DOHH2 (cell line): Measurements from ENCODE around the gene FBXO34.

Source experiments
- H3F3A ChIP-seq: fragments of 200-600 bp; sonication (generic), shearing (Covaris generic); 2 replicates; pipeline ENCODE4 v1.6.0; 2016; ENCODE audit warnings: antibody characterized with exemption, mild to moderate bottlenecking; ENCODE audit not compliant: control insufficient read depth, insufficient read depth
- H3K27ac ChIP-seq: fragments of 200-600 bp; sonication (generic); 2 replicates; pipeline ENCODE4 v1.5.1; 2014; ENCODE audit warnings: low read depth, mild to moderate bottlenecking, low read length, moderate library complexity
- H3K27me3 ChIP-seq: fragments of 200-600 bp; sonication (generic); 2 replicates; pipeline ENCODE4 v1.6.1; 2014; ENCODE audit warnings: mild to moderate bottlenecking, low read length, mixed read lengths; ENCODE audit not compliant: control insufficient read depth
- H3K36me3 ChIP-seq: fragments of 200-600 bp; sonication (generic); 2 replicates; pipeline ENCODE4 v1.6.1; 2014; ENCODE audit warnings: mild to moderate bottlenecking, low read length, moderate library complexity, mixed read lengths; ENCODE audit not compliant: control insufficient read depth
- H3K4me1 ChIP-seq: fragments of 200-600 bp; sonication (generic); 2 replicates; pipeline ENCODE4 v1.6.1; 2014; ENCODE audit warnings: mild to moderate bottlenecking, low read length, mixed read lengths; ENCODE audit not compliant: control insufficient read depth
- H3K4me2 ChIP-seq: fragments of 200-600 bp; sonication (generic); 2 replicates; pipeline ENCODE4 v1.6.0; 2014; ENCODE audit warnings: mild to moderate bottlenecking, low read length, moderate library complexity
- H3K4me3 ChIP-seq: fragments of 200-600 bp; sonication (generic); 2 replicates; pipeline ENCODE4 v1.5.1; 2014; ENCODE audit warnings: mild to moderate bottlenecking, low read length, mixed read lengths
- H3K79me2 ChIP-seq: fragments of 200-600 bp; sonication (generic); 2 replicates; pipeline ENCODE4 v1.6.1; 2014; ENCODE audit warnings: mild to moderate bottlenecking, low read length, mixed read lengths; ENCODE audit not compliant: control insufficient read depth
- H3K9me2 ChIP-seq: fragments of 200-600 bp; sonication (generic); replicated peaks from 2 replicates; pipeline ENCODE4 v1.6.1; 2014; ENCODE audit warnings: mild to moderate bottlenecking, low read length, mixed read lengths; ENCODE audit not compliant: control insufficient read depth
- H3K9me3 ChIP-seq: fragments of 200-600 bp; sonication (generic); 2 replicates; pipeline ENCODE4 v1.6.1; 2014; ENCODE audit warnings: antibody characterized with exemption, low read length, mixed read lengths; ENCODE audit not compliant: control insufficient read depth, insufficient read depth
- H4K20me1 ChIP-seq: fragments of 200-600 bp; sonication (generic); 2 replicates; pipeline ENCODE4 v1.6.0; 2014; ENCODE audit warnings: low read depth, mild to moderate bottlenecking, antibody characterized with exemption, low read length, moderate library complexity; ENCODE audit not compliant: control insufficient read depth, insufficient read depth
- EZH2phosphoT487 ChIP-seq: fragments of 200-600 bp; sonication (generic); IDR thresholded peaks from 2 replicates; pipeline ENCODE4 v1.6.1; 2017; ENCODE audit warnings: borderline replicate concordance, mild to moderate bottlenecking, antibody characterized with exemption, low read length, moderate library complexity, mixed read lengths
- TF ChIP-seq, protein P1 (sequence below): fragments of 200-600 bp; sonication (generic); IDR thresholded peaks from one replicate; pipeline ENCODE4 v1.5.1; 2014; ENCODE audit warnings: antibody characterized with exemption, mild to moderate bottlenecking, low read depth, low read length; ENCODE audit not compliant: poor library complexity, severe bottlenecking

The FBXO34 gene

GRCh38 chr14:55383541-55384140 lies 112.4 kb downstream of the FBXO34 start:
- Histone ChIP-seq H3K36me3 (peaks cover 3% of the 10 kb centered on the region; the same call in 1 of the 2 replicates), H3K9me2 (no peaks in the 10 kb centered on the region), H3K27ac (no peak overlapping the region)

DNA sequence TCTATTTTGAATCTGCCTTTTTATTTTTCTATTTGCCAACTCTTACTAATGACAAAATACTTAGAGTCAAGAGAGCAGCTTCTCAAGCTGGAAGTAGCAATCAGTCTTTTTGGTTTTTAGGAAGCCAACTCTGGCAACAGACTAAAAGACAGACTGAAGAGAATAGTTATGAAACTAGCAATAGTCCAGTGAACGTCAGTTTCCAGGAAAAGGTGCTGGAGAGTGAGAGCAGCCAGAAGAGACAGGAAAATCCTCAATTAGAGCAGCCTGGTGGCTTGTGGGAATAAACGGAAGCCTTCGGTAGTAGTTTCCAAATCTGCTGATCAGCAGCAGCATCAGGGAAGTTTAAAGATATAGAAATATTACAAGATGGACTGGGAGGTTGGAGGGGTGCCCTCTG lies 113.3 kb downstream of the FBXO34 start:
- TF ChIP-seq, protein P1, sequence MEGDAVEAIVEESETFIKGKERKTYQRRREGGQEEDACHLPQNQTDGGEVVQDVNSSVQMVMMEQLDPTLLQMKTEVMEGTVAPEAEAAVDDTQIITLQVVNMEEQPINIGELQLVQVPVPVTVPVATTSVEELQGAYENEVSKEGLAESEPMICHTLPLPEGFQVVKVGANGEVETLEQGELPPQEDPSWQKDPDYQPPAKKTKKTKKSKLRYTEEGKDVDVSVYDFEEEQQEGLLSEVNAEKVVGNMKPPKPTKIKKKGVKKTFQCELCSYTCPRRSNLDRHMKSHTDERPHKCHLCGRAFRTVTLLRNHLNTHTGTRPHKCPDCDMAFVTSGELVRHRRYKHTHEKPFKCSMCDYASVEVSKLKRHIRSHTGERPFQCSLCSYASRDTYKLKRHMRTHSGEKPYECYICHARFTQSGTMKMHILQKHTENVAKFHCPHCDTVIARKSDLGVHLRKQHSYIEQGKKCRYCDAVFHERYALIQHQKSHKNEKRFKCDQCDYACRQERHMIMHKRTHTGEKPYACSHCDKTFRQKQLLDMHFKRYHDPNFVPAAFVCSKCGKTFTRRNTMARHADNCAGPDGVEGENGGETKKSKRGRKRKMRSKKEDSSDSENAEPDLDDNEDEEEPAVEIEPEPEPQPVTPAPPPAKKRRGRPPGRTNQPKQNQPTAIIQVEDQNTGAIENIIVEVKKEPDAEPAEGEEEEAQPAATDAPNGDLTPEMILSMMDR = no peak
- TF ChIP-seq EZH2phosphoT487 = no peak
- no peaks in the 10 kb centered on the region for H3K9me2 ChIP-seq

More at GRCh38 chr14:55383541-55384140, 112.4 kb downstream of the FBXO34 start:
- H3K4me1 ChIP-seq = no peaks in the 10 kb centered on the region
- H3K9me3 ChIP-seq = no peaks in the 10 kb centered on the region
- no peaks in the 10 kb centered on the region for H4K20me1 ChIP-seq
- H3K4me3 ChIP-seq = no peak overlapping the region
- no peak overlapping the region for H3K4me2 ChIP-seq
- no peaks in the 10 kb centered on the region for H3F3A ChIP-seq
- H3K27me3 ChIP-seq = no peaks in the 10 kb centered on the region
- no peaks in the 10 kb centered on the region for H3K79me2 ChIP-seq
- TF ChIP-seq, protein P1 = no peak
- no peak for TF ChIP-seq EZH2phosphoT487

GRCh38 chr14:55386037-55386808 lies 115.0 kb downstream of the FBXO34 start:
- 0 out of 2 replicates have a peak, but pooled peaks cover 3% of the 10 kb centered on the region for H3K36me3 ChIP-seq

More for the DNA sequence above, 113.3 kb downstream of the FBXO34 start:
- Histone ChIP-seq H3K9me3 (no peaks in the 10 kb centered on the region), H3K4me2 (no peak overlapping the region), H3K27me3 (no peaks in the 10 kb centered on the region), H3K4me3 (no peak overlapping the region), H3K79me2 (no peaks in the 10 kb centered on the region), H3F3A (no peaks in the 10 kb centered on the region), H3K36me3 (peaks cover 3% of the 10 kb centered on the region; the same call in 1 of the 2 replicates), H3K4me1 (no peaks in the 10 kb centered on the region), H4K20me1 (no peaks in the 10 kb centered on the region), H3K27ac (no peak overlapping the region)

More at GRCh38 chr14:55386037-55386808, 115.0 kb downstream of the FBXO34 start:
- Histone ChIP-seq H4K20me1 (no peaks in the 10 kb centered on the region), H3K4me3 (no peak overlapping the region), H3K9me2 (no peaks in the 10 kb centered on the region), H3K27ac (no peak overlapping the region), H3K79me2 (no peaks in the 10 kb centered on the region), H3K4me1 (no peaks in the 10 kb centered on the region), H3K4me2 (no peak overlapping the region), H3K9me3 (no peaks in the 10 kb centered on the region), H3F3A (no peaks in the 10 kb centered on the region), H3K27me3 (no peaks in the 10 kb centered on the region)
- TF ChIP-seq EZH2phosphoT487 = no peak
- TF ChIP-seq, protein P1 = no peak
